ENCODE results near the gene EIF2AK2.

DNA sequence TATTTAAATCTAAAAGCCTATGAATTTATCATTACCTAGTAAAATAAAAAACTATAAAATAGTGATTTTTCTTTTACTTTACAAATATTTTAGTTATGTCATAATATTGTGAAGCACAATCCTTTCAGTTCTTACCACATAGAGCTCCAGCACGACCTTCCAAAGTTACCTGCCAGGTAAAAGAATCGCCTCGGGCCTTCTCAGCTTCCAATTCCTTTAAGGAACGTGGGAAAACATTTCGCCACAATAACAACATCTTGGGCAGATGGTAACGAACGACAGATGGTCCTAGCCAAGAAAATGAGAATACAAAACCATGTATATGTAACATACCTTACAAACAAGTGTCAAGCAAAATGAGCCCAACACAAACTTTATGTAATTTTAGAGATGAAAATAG, 96.3 kb downstream of the EIF2AK2 start:
- TF ChIP-seq GATA3 (IDR thresholded peaks at IDR 0.05; ENCODE audit: low read depth, low read length) = no peak
- TF ChIP-seq GATA2 (IDR thresholded peaks at IDR 0.05; ENCODE audit: low read depth, low read length) = no peak
